ENCODE measurements around the gene DPH1. TPM values are rescaled to one million over a fixed set of nuclear protein-coding genes. Genes with fewer than 3 reads are reported as not detected.

Gene DPH1
- total and polyA plus RNA-seq, 2 donors (not counting 1 experiment from before 2014, with no cell fraction given), result 23.1 to 28.5 TPM

DNA sequence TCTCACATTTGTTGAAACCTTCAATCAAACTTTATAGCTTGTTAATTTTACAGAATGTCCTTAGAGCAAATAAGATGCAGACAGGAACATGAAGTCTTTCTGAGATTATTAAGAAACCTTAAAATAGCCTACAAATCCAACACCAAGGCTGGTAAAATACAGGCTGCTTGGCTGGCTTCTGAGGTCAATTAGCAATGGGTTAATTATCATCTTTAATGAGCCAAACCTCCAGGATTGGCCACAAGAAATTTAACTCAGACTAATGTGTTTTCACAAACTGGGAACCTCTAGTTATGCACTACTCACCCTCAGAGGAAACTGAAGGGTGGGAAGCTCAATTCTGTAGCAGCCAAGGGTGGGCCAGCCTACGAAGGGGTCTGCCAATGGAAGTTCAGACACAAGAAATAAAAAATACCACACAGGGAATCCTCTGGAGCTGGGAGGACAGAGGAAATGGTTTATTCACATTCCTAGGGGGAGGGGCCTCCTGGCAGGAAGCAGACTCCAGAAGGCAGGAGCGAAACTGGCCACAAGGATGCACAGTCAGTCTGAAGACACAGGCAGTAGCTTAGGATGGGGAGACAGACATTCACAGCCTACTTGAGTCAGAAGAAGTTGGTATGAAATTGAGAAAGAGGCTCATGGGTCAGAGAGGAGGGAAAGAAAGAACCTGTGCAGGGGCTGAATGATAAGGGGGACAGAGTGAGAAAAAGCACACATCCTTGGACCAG is 61.0 kb downstream of the DPH1 start:
- H3K4me2 ChIP-seq (ENCODE audit: extremely low read depth, insufficient read depth, low read length), result peak overlapping the region; percentile 78
- no peak overlapping the region for H2AFZ ChIP-seq (ENCODE audit: low read length)
- H4K20me1 ChIP-seq (ENCODE audit: control insufficient read depth, extremely low read depth, insufficient read depth, low read length), result no peaks in the 10 kb centered on the region
- TF ChIP-seq, protein P1, sequence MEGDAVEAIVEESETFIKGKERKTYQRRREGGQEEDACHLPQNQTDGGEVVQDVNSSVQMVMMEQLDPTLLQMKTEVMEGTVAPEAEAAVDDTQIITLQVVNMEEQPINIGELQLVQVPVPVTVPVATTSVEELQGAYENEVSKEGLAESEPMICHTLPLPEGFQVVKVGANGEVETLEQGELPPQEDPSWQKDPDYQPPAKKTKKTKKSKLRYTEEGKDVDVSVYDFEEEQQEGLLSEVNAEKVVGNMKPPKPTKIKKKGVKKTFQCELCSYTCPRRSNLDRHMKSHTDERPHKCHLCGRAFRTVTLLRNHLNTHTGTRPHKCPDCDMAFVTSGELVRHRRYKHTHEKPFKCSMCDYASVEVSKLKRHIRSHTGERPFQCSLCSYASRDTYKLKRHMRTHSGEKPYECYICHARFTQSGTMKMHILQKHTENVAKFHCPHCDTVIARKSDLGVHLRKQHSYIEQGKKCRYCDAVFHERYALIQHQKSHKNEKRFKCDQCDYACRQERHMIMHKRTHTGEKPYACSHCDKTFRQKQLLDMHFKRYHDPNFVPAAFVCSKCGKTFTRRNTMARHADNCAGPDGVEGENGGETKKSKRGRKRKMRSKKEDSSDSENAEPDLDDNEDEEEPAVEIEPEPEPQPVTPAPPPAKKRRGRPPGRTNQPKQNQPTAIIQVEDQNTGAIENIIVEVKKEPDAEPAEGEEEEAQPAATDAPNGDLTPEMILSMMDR (conservative IDR thresholded peaks at IDR 0.05 in 1 of 2, IDR thresholded peaks at IDR 0.05 in 1 of 2; ENCODE audit: low read depth in 1 of 2, low read length in 2 of 2), result peak; percentile 51 to 67
- TF ChIP-seq EZH2 (IDR thresholded peaks at IDR 0.05; ENCODE audit: low read length, missing control alignments), result no peak
- peaks cover 2% of the 10 kb centered on the region for H3K79me2 ChIP-seq (ENCODE audit: control insufficient read depth, insufficient read depth, low read length)
- H3K9ac ChIP-seq (ENCODE audit: insufficient read depth, low read length), result peak overlapping the region; percentile 34
- peaks cover 3% of the 10 kb centered on the region for H3K36me3 ChIP-seq (ENCODE audit: control insufficient read depth, insufficient read depth, low read length)
- no peaks in the 10 kb centered on the region for H3K9me3 ChIP-seq (ENCODE audit: control insufficient read depth, insufficient read depth, low read depth, low read length)
- peaks cover 40% of the 10 kb centered on the region for H3K4me1 ChIP-seq (ENCODE audit: control insufficient read depth, extremely low read depth, insufficient read depth, low read length)
- DNase-seq (ENCODE audit: low read depth in 2 of 2), result peak; percentile 91 to 98
- H3K27me3 ChIP-seq (ENCODE audit: control insufficient read depth, insufficient read depth, low read length), result no peaks in the 10 kb centered on the region
- H3K4me3 ChIP-seq (replicated peaks in 1 of 4; ENCODE audit: control extremely low read depth in 1 of 4, insufficient read depth in 1 of 4, low read depth in 3 of 4, low read length in 4 of 4), result peak overlapping the region in 1 of 4 experiments; percentile 57
- H3K27ac ChIP-seq (ENCODE audit: insufficient read depth, low read length), result peak overlapping the region; percentile 90

DNA sequence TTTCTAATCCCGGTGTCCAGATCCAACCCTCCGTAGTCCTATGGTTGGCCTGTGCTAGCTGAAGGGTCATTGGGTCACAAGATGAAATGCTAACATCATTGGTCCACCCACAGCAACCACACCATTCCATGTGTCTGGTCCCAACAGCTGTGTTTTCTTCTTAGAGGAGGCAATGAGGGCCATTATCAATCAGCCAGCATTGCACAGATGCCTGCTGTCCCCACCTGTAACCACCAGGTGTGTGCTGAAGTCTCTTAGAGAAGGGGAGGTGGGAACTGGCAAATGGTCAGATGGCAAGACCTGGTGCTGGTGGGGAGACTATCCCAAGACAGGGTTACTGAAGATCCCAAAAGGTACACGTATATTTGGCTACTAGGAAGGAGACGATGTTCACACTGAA is 62.3 kb downstream of the DPH1 start:
- H3K27ac ChIP-seq (ENCODE audit: insufficient read depth, low read length), result no peak overlapping the region
- no peaks in the 10 kb centered on the region for H4K20me1 ChIP-seq (ENCODE audit: control insufficient read depth, extremely low read depth, insufficient read depth, low read length)
- H3K9ac ChIP-seq (ENCODE audit: insufficient read depth, low read length), result no peak overlapping the region
- DNase-seq (ENCODE audit: low read depth in 2 of 2), result no peak
- peaks cover 34% of the 10 kb centered on the region for H3K4me1 ChIP-seq (ENCODE audit: control insufficient read depth, extremely low read depth, insufficient read depth, low read length)
- H3K4me2 ChIP-seq (ENCODE audit: extremely low read depth, insufficient read depth, low read length), result no peak overlapping the region
- H3K9me3 ChIP-seq (ENCODE audit: control insufficient read depth, insufficient read depth, low read depth, low read length), result no peaks in the 10 kb centered on the region
- H3K27me3 ChIP-seq (ENCODE audit: control insufficient read depth, insufficient read depth, low read length), result no peaks in the 10 kb centered on the region
- no peak for TF ChIP-seq EZH2 (IDR thresholded peaks at IDR 0.05; ENCODE audit: low read length, missing control alignments)
- TF ChIP-seq, protein P1 (conservative IDR thresholded peaks at IDR 0.05 in 1 of 2, IDR thresholded peaks at IDR 0.05 in 1 of 2; ENCODE audit: low read depth in 1 of 2, low read length in 2 of 2), result no peak
- no peak overlapping the region for H2AFZ ChIP-seq (ENCODE audit: low read length)
- no peak overlapping the region for H3K4me3 ChIP-seq (replicated peaks in 1 of 4; ENCODE audit: control extremely low read depth in 1 of 4, insufficient read depth in 1 of 4, low read depth in 3 of 4, low read length in 4 of 4)
- H3K36me3 ChIP-seq (ENCODE audit: control insufficient read depth, insufficient read depth, low read length), result peaks cover 3% of the 10 kb centered on the region
- peaks cover 2% of the 10 kb centered on the region for H3K79me2 ChIP-seq (ENCODE audit: control insufficient read depth, insufficient read depth, low read length)

DNA sequence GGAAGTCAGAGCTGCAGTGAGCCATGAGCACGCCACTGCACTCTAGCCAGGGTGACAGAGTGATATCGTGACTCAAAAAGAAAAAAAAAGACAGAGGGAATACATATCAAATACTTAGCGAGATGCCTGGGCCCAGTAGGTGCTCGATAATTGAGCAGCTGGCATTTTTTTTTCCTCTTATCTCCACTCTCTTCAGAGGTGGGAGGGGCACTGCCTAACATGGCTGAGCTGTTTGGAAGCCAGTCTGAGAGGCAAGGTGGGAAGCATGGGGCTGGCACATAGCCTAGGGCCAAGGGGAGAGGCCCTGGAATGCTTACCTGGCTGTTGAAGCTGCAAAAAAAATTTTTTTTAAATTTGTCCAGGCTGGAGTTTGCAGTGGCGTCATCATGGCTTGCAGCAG is 63.4 kb downstream of the DPH1 start:
- H3K4me1 ChIP-seq (ENCODE audit: control insufficient read depth, extremely low read depth, insufficient read depth, low read length), result peaks cover 23% of the 10 kb centered on the region
- H2AFZ ChIP-seq (ENCODE audit: low read length), result no peak overlapping the region
- no peak overlapping the region for H3K27ac ChIP-seq (ENCODE audit: insufficient read depth, low read length)
- no peak overlapping the region for H3K9ac ChIP-seq (ENCODE audit: insufficient read depth, low read length)
- no peak for TF ChIP-seq EZH2 (IDR thresholded peaks at IDR 0.05; ENCODE audit: low read length, missing control alignments)
- TF ChIP-seq, protein P1 (conservative IDR thresholded peaks at IDR 0.05 in 1 of 2, IDR thresholded peaks at IDR 0.05 in 1 of 2; ENCODE audit: low read depth in 1 of 2, low read length in 2 of 2), result no peak
- no peaks in the 10 kb centered on the region for H3K27me3 ChIP-seq (ENCODE audit: control insufficient read depth, insufficient read depth, low read length)
- H3K4me3 ChIP-seq (replicated peaks in 1 of 4; ENCODE audit: control extremely low read depth in 1 of 4, insufficient read depth in 1 of 4, low read depth in 3 of 4, low read length in 4 of 4), result no peak overlapping the region
- H3K79me2 ChIP-seq (ENCODE audit: control insufficient read depth, insufficient read depth, low read length), result peaks cover 2% of the 10 kb centered on the region
- H3K4me2 ChIP-seq (ENCODE audit: extremely low read depth, insufficient read depth, low read length), result no peak overlapping the region
- no peaks in the 10 kb centered on the region for H3K9me3 ChIP-seq (ENCODE audit: control insufficient read depth, insufficient read depth, low read depth, low read length)
- H3K36me3 ChIP-seq (ENCODE audit: control insufficient read depth, insufficient read depth, low read length), result peaks cover 3% of the 10 kb centered on the region
- DNase-seq (ENCODE audit: low read depth in 2 of 2), result no peak
- H4K20me1 ChIP-seq (ENCODE audit: control insufficient read depth, extremely low read depth, insufficient read depth, low read length), result no peaks in the 10 kb centered on the region

Other genes with a start within 250 kb of the DPH1 start
- gene SMYD4, start 200.3 kb upstream of the DPH1 start, total RNA-seq, result 8.7 and 11.6 TPM in 2 replicates
- gene SMYD4, start 200.3 kb upstream of the DPH1 start, polyA plus RNA-seq, result 5.1 and 5.8 TPM in 2 replicates
- 14.6 and 22.3 TPM in 2 replicates for gene RPA1, start 200.1 kb upstream of the DPH1 start, total RNA-seq
- 55.4 and 104 TPM in 2 replicates for gene RPA1, start 200.1 kb upstream of the DPH1 start, polyA plus RNA-seq
- 0.51 and 0.83 TPM in 2 replicates for gene RTN4RL1, start 4.8 kb upstream of the DPH1 start, total RNA-seq
- gene RTN4RL1, start 4.8 kb upstream of the DPH1 start, polyA plus RNA-seq, result 0.14 and 0.39 TPM in 2 replicates
- gene OVCA2, start 11.9 kb downstream of the DPH1 start, total RNA-seq, result 40.6 and 41.1 TPM in 2 replicates
- 27.9 and 41.8 TPM in 2 replicates for gene OVCA2, start 11.9 kb downstream of the DPH1 start, polyA plus RNA-seq
- gene HIC1, start 24.9 kb downstream of the DPH1 start, total RNA-seq, result 29.1 and 30.0 TPM in 2 replicates
- 8.2 and 11.3 TPM in 2 replicates for gene HIC1, start 24.9 kb downstream of the DPH1 start, polyA plus RNA-seq

All from fibroblast of lung (primary cell).